Transverse colon (tissue), 4 donors: ENCODE data around the gene ZNF143.

Experiments used
- EP300 ChIP-seq: sonication (generic); formaldehyde crosslinking; IDR thresholded peaks from one replicate; pipeline ENCODE4 v1.6.1; 2017; ENCODE audit warnings: antibody characterized with exemption, low read depth
- POLR2A ChIP-seq: fragments of 450-650 bp; IDR thresholded peaks from one replicate; pipeline ENCODE4 v1.6.1; 2016; ENCODE audit warnings: antibody characterized with exemption, mild to moderate bottlenecking, moderate library complexity
- POLR2AphosphoS5 ChIP-seq, 3 donors: sonication (generic); formaldehyde crosslinking; IDR thresholded peaks; one replicate each; pipeline ENCODE4 v1.6.1; 2016; ENCODE audit warnings: antibody characterized with exemption in 3 of 3
- TF ChIP-seq, protein P1 (sequence below), 5 experiments: fragments of 200-600 bp in 3 of 5; fragments of 450-650 bp in 2 of 5; sonication (generic) in 3 of 5; IDR thresholded peaks; 1 replicate in 2 of 5; 2 replicates in 3 of 5; pipeline ENCODE4 v1.5.1; 2016 to 2017; ENCODE audit warnings: antibody characterized with exemption in 5 of 5, inconsistent platforms in 3 of 5, mild to moderate bottlenecking in 2 of 5, moderate library complexity in 1 of 5

DNA sequence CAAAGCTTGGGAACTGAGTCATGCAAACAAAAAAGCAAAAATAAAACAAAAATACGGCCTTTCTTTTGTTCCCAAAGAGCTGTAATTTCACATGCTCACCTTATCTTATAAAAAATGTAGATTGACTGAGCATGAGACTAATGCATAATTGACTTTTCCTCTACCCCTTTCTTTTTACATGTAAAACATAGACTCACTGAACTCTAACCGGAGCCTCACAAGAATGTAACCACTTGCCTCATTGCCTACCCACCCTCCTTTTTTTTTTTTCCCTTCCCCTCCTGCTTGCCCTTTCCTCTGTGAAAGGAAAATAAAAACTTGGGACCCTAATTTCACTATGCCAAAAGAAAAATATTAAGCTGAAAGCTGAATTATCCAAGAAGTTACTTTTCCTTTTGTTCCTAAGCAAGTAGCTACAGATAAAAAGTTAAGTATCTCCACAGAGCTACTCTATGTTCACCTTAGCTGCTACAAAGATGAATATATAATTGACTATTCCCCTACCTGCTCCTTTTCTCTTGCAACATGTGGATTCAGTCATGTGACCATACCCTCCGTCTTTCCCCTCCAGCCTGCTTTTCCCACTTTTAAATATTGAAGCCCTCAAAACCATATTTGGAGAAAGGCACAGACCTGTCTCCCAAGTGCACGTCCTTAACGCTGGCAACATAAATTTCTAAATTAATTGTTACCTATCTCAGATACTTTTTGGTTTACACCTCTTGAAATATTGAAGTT, 73.1 kb downstream of the ZNF143 start:
- TF ChIP-seq, protein P1, sequence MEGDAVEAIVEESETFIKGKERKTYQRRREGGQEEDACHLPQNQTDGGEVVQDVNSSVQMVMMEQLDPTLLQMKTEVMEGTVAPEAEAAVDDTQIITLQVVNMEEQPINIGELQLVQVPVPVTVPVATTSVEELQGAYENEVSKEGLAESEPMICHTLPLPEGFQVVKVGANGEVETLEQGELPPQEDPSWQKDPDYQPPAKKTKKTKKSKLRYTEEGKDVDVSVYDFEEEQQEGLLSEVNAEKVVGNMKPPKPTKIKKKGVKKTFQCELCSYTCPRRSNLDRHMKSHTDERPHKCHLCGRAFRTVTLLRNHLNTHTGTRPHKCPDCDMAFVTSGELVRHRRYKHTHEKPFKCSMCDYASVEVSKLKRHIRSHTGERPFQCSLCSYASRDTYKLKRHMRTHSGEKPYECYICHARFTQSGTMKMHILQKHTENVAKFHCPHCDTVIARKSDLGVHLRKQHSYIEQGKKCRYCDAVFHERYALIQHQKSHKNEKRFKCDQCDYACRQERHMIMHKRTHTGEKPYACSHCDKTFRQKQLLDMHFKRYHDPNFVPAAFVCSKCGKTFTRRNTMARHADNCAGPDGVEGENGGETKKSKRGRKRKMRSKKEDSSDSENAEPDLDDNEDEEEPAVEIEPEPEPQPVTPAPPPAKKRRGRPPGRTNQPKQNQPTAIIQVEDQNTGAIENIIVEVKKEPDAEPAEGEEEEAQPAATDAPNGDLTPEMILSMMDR (IDR thresholded peaks at IDR 0.05) = no peak
- TF ChIP-seq POLR2A = no peak
- TF ChIP-seq EP300 = no peak
- no peak for TF ChIP-seq POLR2AphosphoS5 (IDR thresholded peaks at IDR 0.05)
